Measurements from ENCODE around the gene RND1. TPM values are rescaled to one million over a fixed set of nuclear protein-coding genes. Genes with fewer than 3 reads are reported as not detected.

The RND1 gene
- total and polyA plus RNA-seq, 2 of the 13 experiments (the other 11 are each of a cell fraction or from before 2014, with no cell fraction given), result 1.8 to 1.9 TPM

DNA sequence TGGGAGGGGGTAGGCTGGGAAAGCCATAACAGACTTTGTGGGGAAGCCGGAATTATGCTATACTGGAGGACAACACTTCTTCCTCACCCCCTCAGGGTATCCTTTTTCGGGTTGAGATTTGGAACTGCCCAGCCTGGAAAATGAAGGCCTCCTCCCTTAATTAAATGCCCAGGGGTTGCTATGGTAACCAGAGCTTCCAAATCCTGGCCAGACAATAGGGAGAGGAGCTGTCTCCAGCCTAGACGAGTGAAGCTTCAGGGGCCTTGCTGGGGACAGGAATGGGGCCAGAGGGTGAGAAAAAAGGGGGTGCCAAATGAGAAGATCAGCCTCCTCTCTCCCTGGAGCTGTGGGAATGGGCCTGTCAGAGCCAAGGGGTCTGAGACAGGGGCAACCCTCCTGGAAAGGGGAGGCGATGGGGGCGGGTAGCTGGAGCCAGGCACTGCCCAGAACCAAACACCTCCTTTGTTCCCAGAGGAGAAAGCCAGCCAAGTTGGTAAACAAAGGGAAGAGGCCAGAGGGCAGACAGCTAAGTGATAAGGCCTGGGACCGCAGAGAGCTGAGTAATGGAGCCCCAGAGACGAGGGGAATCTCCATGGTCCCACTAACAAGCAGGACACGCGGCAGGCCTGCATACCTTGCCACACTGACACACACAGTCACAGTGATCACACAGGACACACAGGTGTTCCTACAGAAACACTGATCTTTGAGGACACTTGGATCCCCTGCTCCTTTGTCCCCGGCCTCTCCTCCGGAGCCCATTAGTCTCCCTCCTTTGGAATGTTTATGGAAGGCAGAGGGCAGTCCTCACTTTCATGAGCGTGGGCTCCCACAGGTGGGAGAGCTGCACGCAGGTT, 17.9 kb upstream of the RND1 start (continued):
- TF ChIP-seq, protein P1, sequence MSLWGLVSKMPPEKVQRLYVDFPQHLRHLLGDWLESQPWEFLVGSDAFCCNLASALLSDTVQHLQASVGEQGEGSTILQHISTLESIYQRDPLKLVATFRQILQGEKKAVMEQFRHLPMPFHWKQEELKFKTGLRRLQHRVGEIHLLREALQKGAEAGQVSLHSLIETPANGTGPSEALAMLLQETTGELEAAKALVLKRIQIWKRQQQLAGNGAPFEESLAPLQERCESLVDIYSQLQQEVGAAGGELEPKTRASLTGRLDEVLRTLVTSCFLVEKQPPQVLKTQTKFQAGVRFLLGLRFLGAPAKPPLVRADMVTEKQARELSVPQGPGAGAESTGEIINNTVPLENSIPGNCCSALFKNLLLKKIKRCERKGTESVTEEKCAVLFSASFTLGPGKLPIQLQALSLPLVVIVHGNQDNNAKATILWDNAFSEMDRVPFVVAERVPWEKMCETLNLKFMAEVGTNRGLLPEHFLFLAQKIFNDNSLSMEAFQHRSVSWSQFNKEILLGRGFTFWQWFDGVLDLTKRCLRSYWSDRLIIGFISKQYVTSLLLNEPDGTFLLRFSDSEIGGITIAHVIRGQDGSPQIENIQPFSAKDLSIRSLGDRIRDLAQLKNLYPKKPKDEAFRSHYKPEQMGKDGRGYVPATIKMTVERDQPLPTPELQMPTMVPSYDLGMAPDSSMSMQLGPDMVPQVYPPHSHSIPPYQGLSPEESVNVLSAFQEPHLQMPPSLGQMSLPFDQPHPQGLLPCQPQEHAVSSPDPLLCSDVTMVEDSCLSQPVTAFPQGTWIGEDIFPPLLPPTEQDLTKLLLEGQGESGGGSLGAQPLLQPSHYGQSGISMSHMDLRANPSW (CRISPR knock-in tag; IDR thresholded peaks at IDR 0.05; ENCODE audit: borderline replicate concordance), result no peak
- no peak for TF ChIP-seq MBD4 (IDR thresholded peaks at IDR 0.05; ENCODE audit: borderline replicate concordance, low read length)
- no peak for TF ChIP-seq FOXA1 (IDR thresholded peaks at IDR 0.05)
- TF ChIP-seq FOXA1 (CRISPR knock-in tag; IDR thresholded peaks at IDR 0.05), result peak; percentile 89
- no peak for TF ChIP-seq CREB3 (CRISPR knock-in tag; IDR thresholded peaks at IDR 0.05)
- no peak for TF ChIP-seq SRY (CRISPR knock-in tag; IDR thresholded peaks at IDR 0.05)
- TF ChIP-seq IKZF5 (CRISPR knock-in tag; IDR thresholded peaks at IDR 0.05), result no peak
- TF ChIP-seq FOXP1 (IDR thresholded peaks at IDR 0.05), result no peak
- TF ChIP-seq FOXP1 (CRISPR knock-in tag; IDR thresholded peaks at IDR 0.05), result peak; percentile 76; the same call in 1 of the 2 replicates
- TF ChIP-seq ETV5 (CRISPR knock-in tag; IDR thresholded peaks at IDR 0.05; ENCODE audit: borderline replicate concordance), result no peak
- no peak for TF ChIP-seq DR1 (CRISPR knock-in tag; IDR thresholded peaks at IDR 0.05)
- TF ChIP-seq ZNF800 (CRISPR knock-in tag; IDR thresholded peaks at IDR 0.05), result no peak
- no peak for TF ChIP-seq ZNF772 (CRISPR knock-in tag; IDR thresholded peaks at IDR 0.05)
- no peak for TF ChIP-seq ZFP37 (CRISPR knock-in tag; IDR thresholded peaks at IDR 0.05; ENCODE audit: borderline replicate concordance)
- TF ChIP-seq, protein P2, sequence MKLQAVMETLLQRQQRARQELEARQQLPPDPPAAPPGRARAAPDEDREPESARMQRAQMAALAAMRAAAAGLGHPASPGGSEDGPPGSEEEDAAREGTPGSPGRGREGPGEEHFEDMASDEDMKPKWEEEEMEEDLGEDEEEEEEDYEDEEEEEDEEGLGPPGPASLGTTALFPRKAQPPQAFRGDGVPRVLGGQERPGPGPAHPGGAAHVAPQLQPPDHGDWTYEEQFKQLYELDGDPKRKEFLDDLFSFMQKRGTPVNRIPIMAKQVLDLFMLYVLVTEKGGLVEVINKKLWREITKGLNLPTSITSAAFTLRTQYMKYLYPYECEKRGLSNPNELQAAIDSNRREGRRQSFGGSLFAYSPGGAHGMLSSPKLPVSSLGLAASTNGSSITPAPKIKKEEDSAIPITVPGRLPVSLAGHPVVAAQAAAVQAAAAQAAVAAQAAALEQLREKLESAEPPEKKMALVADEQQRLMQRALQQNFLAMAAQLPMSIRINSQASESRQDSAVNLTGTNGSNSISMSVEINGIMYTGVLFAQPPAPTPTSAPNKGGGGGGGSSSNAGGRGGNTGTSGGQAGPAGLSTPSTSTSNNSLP (IDR thresholded peaks at IDR 0.05; ENCODE audit: low read depth, low read length), result no peak
- TF ChIP-seq ZNF891 (CRISPR knock-in tag; IDR thresholded peaks at IDR 0.05), result no peak
- no peak for TF ChIP-seq ZNF362 (CRISPR knock-in tag; IDR thresholded peaks at IDR 0.05; ENCODE audit: borderline replicate concordance)
- TF ChIP-seq GPN1 (CRISPR knock-in tag; IDR thresholded peaks at IDR 0.05; ENCODE audit: borderline replicate concordance), result no peak
- no peak for TF ChIP-seq PRMT3 (CRISPR knock-in tag; IDR thresholded peaks at IDR 0.05; ENCODE audit: borderline replicate concordance, low read depth)
- TF ChIP-seq NFIB (CRISPR knock-in tag; IDR thresholded peaks at IDR 0.05; ENCODE audit: borderline replicate concordance), result no peak

All from HepG2 (cell line).